Stomach (tissue), 4 donors: ENCODE results near the gene PNPLA3.

ENCODE experiments used
- CTCF ChIP-seq, 7 experiments: fragments of 450-650 bp in 4 of 7; fragments of 200-600 bp in 3 of 7; sonication (generic) in 3 of 7; IDR thresholded peaks; one replicate each; pipeline ENCODE4 v1.5.1; 2016 to 2019; ENCODE audit warnings: antibody characterized with exemption in 7 of 7, control low read depth in 2 of 7, mild to moderate bottlenecking in 1 of 7
- EP300 ChIP-seq: sonication (generic); formaldehyde crosslinking; IDR thresholded peaks from one replicate; pipeline ENCODE4 v1.6.1; 2017; ENCODE audit warnings: antibody characterized with exemption
- POLR2A ChIP-seq, 4 donors: fragments of 450-650 bp; IDR thresholded peaks; one replicate each; pipeline ENCODE4 v1.6.1; 2016; ENCODE audit warnings: antibody characterized with exemption in 4 of 4, control low read depth in 2 of 4, mild to moderate bottlenecking in 1 of 4, moderate library complexity in 1 of 4
- POLR2AphosphoS5 ChIP-seq, 3 donors: sonication (generic); formaldehyde crosslinking; IDR thresholded peaks; one replicate each; pipeline ENCODE4 v1.6.1; 2016; ENCODE audit warnings: antibody characterized with exemption in 3 of 3

GRCh38 chr22:43878079-43878795 lies 45.4 kb upstream of the PNPLA3 start:
- TF ChIP-seq POLR2A (IDR thresholded peaks at IDR 0.05) (no peak), CTCF (IDR thresholded peaks at IDR 0.05) (no peak), POLR2AphosphoS5 (IDR thresholded peaks at IDR 0.05) (no peak), EP300 (no peak)
